Testis (tissue), 2 donors: ENCODE measurements around the gene RIMKLA.

Experiments
- POLR2A ChIP-seq: fragments of 450-650 bp; IDR thresholded peaks from one replicate; pipeline ENCODE4 v1.6.1; 2017; ENCODE audit warnings: antibody characterized with exemption, mild to moderate bottlenecking, moderate library complexity
- TF ChIP-seq, protein P1 (sequence below), 3 experiments: fragments of 450-650 bp in 2 of 3; fragments of 200-600 bp in 1 of 3; sonication (generic) in 1 of 3; IDR thresholded peaks; one replicate each; pipeline ENCODE4 v1.5.1; 2016 to 2019; ENCODE audit warnings: antibody characterized with exemption in 3 of 3, mild to moderate bottlenecking in 2 of 3, moderate library complexity in 1 of 3

- TF ChIP-seq, protein P1, sequence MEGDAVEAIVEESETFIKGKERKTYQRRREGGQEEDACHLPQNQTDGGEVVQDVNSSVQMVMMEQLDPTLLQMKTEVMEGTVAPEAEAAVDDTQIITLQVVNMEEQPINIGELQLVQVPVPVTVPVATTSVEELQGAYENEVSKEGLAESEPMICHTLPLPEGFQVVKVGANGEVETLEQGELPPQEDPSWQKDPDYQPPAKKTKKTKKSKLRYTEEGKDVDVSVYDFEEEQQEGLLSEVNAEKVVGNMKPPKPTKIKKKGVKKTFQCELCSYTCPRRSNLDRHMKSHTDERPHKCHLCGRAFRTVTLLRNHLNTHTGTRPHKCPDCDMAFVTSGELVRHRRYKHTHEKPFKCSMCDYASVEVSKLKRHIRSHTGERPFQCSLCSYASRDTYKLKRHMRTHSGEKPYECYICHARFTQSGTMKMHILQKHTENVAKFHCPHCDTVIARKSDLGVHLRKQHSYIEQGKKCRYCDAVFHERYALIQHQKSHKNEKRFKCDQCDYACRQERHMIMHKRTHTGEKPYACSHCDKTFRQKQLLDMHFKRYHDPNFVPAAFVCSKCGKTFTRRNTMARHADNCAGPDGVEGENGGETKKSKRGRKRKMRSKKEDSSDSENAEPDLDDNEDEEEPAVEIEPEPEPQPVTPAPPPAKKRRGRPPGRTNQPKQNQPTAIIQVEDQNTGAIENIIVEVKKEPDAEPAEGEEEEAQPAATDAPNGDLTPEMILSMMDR (IDR thresholded peaks at IDR 0.05) = no peak
- no peak for TF ChIP-seq POLR2A
Observed at GRCh38 chr1:42424201-42424600, 43.6 kb downstream of the RIMKLA start.
